IPS-18c (cell line): Measurements from ENCODE around the gene CEACAM8.
"Not testable (repeated sequence)": the region's sequence is repeated elsewhere in the genome, so short reads cannot be mapped to it uniquely, and the experiment has no call there.

Experiments used
- H3K4me3 ChIP-seq: 2 replicates; pipeline ENCODE4 v1.7.0; 2013; ENCODE audit warnings: low read depth, mild to moderate bottlenecking, low read length, moderate library complexity; ENCODE audit not compliant: insufficient read depth
- H3K9me3 ChIP-seq: one replicate; pipeline ENCODE4 v1.6.1; 2013; ENCODE audit warnings: mild to moderate bottlenecking, low read length, moderate library complexity; ENCODE audit not compliant: control insufficient read depth, insufficient read depth

The CEACAM8 gene

GRCh38 chr19:42553292-42554045 lies 41.3 kb downstream of the CEACAM8 start:
- Histone ChIP-seq H3K4me3 (no peak overlapping the region), H3K9me3 (peaks cover 8% of the 10 kb centered on the region)

- no peak overlapping the region for H3K4me3 ChIP-seq
- H3K9me3 ChIP-seq: peaks cover 8% of the 10 kb centered on the region
These were observed 42.3 kb downstream of the CEACAM8 start for GRCh38 chr19:42552086-42553065.

GRCh38 chr19:42550521-42550920 lies 44.2 kb downstream of the CEACAM8 start:
- not testable (repeated sequence) for H3K4me3 ChIP-seq, H3K9me3 ChIP-seq

- not testable (repeated sequence) for H3K9me3 ChIP-seq
These were observed 45.7 kb downstream of the CEACAM8 start for GRCh38 chr19:42549067-42549466.

GRCh38 chr19:42548552-42548951 lies 46.2 kb downstream of the CEACAM8 start:
- H3K4me3 ChIP-seq: no peak overlapping the region
- peaks cover 8% of the 10 kb centered on the region for H3K9me3 ChIP-seq

More at GRCh38 chr19:42549067-42549466, 45.7 kb downstream of the CEACAM8 start:
- H3K4me3 ChIP-seq: not testable (repeated sequence)

- Histone ChIP-seq H3K9me3 (peaks cover 8% of the 10 kb centered on the region), H3K4me3 (no peak overlapping the region)
These were observed 46.8 kb downstream of the CEACAM8 start for GRCh38 chr19:42547929-42548328.

GRCh38 chr19:42546831-42547500 lies 47.8 kb downstream of the CEACAM8 start:
- Histone ChIP-seq H3K9me3 (peaks cover 8% of the 10 kb centered on the region), H3K4me3 (no peak overlapping the region)

- no peaks in the 10 kb centered on the region for H3K9me3 ChIP-seq
These were observed 50.6 kb downstream of the CEACAM8 start for GRCh38 chr19:42544146-42544545.

GRCh38 chr19:42542791-42543190 lies 51.9 kb downstream of the CEACAM8 start:
- no peak overlapping the region for H3K4me3 ChIP-seq
- H3K9me3 ChIP-seq: no peaks in the 10 kb centered on the region

More at GRCh38 chr19:42544146-42544545, 50.6 kb downstream of the CEACAM8 start:
- no peak overlapping the region for H3K4me3 ChIP-seq

GRCh38 chr19:42540071-42540553 lies 54.6 kb downstream of the CEACAM8 start:
- Histone ChIP-seq H3K4me3 (no peak overlapping the region), H3K9me3 (no peaks in the 10 kb centered on the region)

- no peak overlapping the region for H3K4me3 ChIP-seq
- H3K9me3 ChIP-seq: no peaks in the 10 kb centered on the region
These were observed 55.6 kb downstream of the CEACAM8 start for GRCh38 chr19:42538841-42539709.

GRCh38 chr19:42535276-42535675 lies 59.4 kb downstream of the CEACAM8 start:
- H3K9me3 ChIP-seq, H3K4me3 ChIP-seq: not testable (repeated sequence)

- Histone ChIP-seq H3K4me3 (no peak overlapping the region), H3K9me3 (no peaks in the 10 kb centered on the region)
These were observed 60.3 kb downstream of the CEACAM8 start for GRCh38 chr19:42534391-42534790.

- H3K9me3 ChIP-seq: no peaks in the 10 kb centered on the region
- no peak overlapping the region for H3K4me3 ChIP-seq
These were observed 61.8 kb downstream of the CEACAM8 start for GRCh38 chr19:42532891-42533290.

- H3K9me3 ChIP-seq: no peaks in the 10 kb centered on the region
- H3K4me3 ChIP-seq: no peak overlapping the region
These were observed 63.4 kb downstream of the CEACAM8 start for GRCh38 chr19:42531313-42531712.
